ENCODE data around the gene ACER2.
"Not testable (repeated sequence)": the region's sequence is repeated elsewhere in the genome, so short reads cannot be mapped to it uniquely, and the experiment has no call there.

Gene ACER2

DNA sequence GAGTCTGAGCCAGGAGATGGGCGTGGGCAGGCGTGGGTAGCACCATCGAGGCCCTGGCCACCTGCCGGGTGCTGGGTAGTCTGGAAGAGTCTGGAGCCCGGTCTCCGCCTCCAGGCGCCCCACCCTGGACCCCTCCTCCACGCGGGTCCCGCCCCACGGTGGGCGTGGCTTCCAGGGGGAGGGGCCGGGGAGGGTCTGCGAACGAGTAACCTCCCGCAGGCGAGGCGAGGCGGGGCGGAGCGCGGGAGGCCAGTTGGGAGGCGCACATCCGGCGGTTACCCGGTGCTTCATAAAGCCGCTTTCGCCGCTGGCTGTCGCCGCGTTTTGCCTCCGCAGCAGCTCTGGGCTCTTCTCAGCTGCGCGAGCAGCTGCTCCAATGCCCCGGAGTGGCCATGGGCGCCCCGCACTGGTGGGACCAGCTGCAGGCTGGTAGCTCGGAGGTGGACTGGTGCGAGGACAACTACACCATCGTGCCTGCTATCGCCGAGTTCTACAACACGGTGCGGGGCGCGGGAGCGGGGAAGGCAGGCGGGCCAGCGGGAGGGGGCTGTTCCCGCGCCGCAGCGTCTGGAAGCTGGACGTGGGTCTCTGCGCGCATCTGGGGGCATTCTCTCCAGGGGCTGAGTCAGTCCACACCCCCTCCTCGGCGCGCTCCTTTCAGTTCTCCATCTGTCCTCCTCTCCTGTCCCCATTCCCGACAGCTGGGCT, at the start of gene ACER2:
TSS of gene ACER2 (plus strand) at position 317 of the 708 bp plus-strand sequence. CDS start at position 393, 76 bp downstream.
- peak; percentile 79 to 93 (median 91) for DNase-seq (ENCODE audit: low read depth in 4 of 4, low spot score in 1 of 4)

DNA sequence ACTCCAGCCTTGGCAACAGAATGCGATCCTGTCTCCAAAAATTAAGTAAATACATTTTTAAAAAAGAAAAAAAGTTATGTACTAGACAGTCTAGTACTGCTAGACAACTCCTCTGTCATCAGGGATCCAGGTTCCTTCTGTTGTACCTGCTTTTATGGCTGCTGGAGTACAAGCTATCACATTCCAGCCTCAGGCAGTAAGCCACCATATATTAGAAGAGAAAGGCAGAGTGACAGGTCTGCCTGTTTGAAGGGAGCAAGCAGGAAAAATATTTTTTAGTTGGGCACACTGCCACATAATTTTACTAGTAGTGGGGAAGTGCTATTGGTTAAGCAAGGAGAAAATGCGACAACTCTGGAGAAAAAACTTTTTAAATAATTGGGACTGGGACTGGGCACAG, 39.7 kb upstream of the ACER2 start:
- DNase-seq (ENCODE audit: low read depth in 4 of 4, low spot score in 1 of 4): no peak

DNA sequence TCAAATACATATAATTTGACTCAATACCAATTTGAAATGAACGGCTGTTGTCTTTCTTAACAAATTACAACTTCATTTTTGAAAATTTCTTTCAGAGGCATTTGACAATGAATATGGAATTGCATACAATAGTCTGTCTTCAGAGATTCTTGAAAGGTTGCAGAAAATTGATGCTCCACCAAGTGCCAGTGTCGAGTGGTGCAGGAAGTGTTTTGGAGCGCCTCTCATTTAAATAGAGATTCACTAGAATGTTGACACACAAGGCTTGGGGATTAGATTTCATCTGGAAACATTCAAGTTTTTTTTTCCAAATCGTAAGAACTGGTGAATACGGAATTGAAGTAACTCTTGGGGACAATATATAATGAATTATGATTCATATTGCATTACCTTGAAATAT, 36.9 kb upstream of the ACER2 start:
- DNase-seq (ENCODE audit: low read depth in 4 of 4, low spot score in 1 of 4): no peak

DNA sequence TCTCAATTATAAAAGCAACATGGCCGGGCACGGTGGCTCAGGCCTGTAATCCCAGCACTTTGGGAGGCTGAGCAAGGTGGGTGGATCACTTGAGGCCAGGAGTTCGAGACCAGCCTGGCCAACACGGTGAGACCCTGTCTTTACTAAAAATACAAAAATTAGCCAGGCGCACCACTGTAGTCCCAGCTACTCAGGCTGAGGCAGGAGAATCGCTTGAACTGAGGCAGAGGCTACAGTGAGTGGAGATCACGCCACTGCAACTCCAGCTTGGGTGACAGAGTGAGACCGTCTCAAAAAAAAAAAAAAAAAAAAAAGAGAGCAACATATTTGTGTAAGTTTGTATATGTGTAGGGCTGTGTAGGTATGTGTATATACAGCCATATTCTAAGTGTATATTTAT, 36.2 kb upstream of the ACER2 start:
- no peak for DNase-seq (ENCODE audit: low read depth in 4 of 4, low spot score in 1 of 4)

DNA sequence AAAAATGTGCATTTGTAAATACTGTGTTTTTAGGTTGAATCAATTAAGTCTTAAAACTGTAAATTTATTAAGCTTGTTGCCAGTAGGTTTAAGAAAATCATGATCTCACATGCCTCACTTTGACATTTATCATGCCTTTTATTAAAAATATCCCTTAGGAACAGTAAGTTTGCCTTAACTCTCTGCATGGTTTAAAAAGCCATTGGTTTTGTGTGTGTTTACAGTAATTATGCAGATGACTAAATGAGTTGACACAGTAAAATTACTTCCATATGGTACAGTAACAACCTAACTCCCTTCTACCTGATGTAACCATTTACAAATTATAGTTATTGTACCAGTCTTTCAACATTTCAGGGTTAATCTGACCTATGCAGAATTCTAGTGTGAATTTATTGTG, 35.3 kb upstream of the ACER2 start:
- DNase-seq (ENCODE audit: low read depth in 4 of 4, low spot score in 1 of 4): no peak

DNA sequence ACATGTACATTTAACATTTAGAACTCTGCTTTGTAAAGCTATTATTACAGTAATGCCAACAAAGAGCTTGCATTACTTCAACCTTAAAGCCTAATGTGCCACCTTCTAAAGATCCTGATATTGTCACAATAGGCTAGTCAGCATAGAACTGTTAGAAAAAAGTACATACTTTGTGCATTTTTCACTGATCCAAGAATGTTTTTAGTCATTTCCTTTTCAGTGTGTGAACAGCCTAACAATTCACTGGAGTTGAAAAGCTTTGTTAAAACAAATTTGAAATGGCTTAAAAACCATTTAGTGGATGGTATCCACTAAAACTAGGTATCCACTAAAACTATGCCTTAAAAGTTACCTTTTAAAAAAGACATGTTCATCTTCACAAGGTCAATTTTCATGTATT, 33.3 kb upstream of the ACER2 start:
- DNase-seq (ENCODE audit: low read depth in 4 of 4, low spot score in 1 of 4): no peak

DNA sequence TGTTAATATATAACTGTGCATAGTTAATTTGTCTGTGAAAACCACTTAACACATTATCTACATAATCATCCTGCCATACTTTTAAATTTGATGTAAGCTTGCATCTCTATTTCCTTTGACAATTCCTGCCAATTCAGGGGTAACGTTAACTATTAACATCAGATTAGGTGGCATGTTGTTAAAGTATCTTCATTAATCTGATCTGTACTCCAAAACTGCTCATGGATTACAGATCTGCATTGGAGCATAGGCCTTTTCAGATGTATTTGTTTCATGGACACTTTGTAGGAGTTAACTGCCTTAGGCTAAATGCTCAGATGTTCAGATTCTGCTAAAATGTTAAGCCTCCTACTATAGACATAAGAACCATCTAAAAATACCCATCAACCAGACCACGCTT, 31.9 kb upstream of the ACER2 start:
- no peak for DNase-seq (ENCODE audit: low read depth in 4 of 4, low spot score in 1 of 4)

DNA sequence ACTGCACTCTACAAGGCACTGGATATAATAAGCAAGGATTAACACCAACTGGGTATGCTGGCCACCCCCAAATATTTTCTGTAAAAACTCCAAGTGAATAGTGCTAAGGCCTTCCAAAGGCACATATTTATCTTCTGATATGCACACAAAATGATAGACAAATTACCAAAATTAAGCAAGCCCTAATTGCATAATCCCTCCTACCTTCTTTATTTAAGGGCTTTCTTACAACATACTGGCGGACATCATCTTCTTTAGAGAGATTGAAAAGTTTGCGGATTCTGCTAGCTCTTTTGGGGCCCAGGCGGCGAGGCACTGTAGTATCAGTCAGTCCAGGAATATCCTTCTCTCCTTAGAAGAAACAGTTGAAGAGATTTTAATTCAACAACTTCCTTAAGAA, 30.6 kb upstream of the ACER2 start:
- no peak for DNase-seq (ENCODE audit: low read depth in 4 of 4, low spot score in 1 of 4)

DNA sequence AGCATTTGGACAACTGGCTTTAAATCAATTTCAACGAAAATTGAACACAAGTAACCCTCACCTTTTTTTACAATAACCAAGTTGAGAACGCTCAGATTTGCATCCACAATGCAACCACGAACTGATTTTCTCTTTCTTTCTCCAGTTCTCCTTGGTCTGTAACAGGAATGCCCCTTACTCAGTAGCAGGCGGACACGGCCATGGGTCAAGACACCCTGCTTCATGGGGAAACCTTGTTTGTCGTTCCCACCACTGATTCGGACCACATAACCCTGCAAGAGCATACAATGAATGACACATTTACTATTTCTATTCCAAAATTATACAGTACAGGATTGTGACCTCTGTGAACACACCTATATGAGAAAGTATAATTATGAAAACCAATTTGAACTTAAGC, 30.2 kb upstream of the ACER2 start:
- no peak for DNase-seq (ENCODE audit: low read depth in 4 of 4, low spot score in 1 of 4)

DNA sequence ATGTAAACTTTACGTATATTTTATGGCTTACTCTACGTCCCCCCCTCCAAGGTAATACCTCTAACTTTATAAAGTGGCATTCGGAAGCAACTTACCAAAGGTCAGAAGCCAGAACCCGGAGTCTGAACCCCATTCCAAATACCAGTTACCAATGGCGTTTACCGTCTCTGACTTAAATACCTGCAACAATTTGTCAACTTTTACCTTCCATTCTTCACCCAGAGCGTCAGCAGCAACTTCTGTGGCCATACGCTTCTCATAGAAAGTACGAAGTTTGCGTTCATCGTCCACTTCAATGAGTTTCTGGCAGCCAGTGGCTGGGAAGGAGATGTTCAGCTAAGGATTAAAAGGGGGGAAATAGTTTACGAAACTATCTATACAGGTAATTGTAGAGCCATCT, 29.5 kb upstream of the ACER2 start:
- DNase-seq (ENCODE audit: low read depth in 4 of 4, low spot score in 1 of 4): no peak

DNA sequence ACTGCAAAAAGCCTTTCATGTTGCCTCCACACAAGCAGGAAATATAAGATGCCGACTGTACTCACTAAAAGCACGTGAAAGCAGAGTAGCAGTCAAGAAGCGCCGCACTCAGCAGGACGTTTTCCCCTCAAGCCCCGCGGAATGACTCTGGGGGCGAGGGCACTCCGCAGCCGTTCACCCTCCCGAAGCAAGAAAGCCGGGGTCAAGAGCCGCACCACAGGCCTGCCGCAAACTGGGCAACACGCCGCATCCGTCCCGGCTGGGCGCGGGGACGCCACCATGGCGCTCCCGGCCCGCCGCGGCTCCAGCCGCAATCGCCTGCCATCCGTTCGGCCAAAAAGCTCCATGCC, 29.1 kb upstream of the ACER2 start:
- DNase-seq (ENCODE audit: low read depth in 4 of 4, low spot score in 1 of 4): peak in 1 of 4 experiments; percentile 20

DNA sequence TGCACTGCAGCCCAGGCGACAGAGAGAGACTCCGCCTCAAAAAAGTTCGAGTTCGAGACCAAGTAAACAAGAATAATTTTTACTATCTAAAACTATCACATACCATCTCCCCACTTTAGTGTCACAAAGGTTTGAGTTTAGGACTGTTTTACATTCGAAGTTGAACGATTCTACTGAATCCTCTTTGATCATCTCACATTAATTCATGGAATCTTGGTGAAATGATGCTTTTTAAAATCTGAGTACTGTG, 28.1 kb upstream of the ACER2 start:
- DNase-seq (ENCODE audit: low read depth in 4 of 4, low spot score in 1 of 4): no peak

DNA sequence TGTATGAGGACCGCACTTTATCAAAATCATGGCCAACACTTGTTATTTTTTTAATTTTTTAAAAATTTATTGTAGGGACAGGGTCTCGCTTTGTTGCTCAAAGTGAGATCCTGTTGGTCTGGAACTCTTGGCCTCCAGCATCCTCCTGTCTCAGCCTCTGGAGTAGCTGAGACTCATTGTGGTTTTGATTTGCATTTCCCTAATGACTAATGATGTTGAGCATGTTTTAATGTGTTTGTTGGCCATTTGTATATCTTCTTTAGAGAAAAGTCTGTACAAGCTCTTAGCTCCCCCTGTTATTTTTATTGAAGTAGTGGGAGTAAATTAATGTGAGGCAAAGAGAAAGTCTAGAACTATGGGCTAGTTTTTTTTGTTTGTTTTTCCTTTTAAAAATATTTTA, 27.2 kb upstream of the ACER2 start:
- no peak for DNase-seq (ENCODE audit: low read depth in 4 of 4, low spot score in 1 of 4)

DNA sequence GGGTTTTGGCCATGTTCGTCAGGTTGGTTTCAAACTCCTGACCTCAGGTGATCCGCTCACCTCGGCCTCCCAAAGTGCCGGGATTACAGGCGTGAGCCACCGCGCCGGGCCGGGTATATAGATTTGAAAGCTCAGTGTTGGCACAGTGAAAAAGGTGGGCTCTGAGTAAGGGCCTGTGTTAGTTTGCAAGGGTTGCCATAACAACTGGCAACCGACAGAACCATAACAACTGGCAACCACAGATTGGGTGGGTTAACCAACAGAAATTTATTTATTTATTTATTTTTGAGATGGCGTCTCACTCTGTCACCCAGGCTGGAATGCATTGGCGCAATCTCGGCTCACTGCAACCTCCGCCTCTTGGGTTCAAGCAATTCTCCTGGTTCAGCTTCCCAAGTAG, 23.6 kb upstream of the ACER2 start:
- not testable (repeated sequence) for DNase-seq (ENCODE audit: low read depth in 4 of 4, low spot score in 1 of 4)

DNA sequence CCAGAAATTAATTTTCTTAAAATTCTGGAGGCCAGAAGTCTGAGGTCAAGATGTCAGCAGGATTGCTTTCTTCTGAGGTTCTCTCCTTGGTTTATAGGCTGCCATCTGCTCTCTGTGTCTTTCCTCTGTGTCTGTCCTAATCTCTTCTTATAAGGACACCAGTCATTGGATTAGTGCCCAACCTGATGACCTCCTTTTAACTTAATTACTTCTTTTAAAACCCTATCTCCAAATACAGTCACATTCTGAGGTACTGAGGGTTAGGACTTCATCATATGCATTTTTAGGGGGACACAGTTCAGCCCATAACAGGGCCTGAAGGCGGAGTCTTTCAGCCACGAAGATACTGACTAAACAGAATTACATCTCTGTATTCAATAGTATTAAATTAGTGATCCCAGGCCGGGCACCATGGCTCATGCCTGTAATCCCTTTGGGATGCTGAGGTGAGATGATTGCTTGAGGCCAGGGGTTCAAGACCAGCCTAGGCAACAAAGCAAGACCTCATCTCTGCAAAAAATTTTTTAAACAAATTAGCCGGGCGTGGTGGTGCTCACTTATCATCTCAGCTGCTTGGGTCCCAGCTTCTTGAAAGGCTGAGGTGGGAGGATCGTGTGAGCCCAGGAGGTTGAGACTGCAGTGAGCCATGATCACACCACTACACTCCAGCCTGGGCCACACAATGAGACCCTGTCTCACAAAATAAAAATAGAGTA, 22.9 kb upstream of the ACER2 start:
- no peak for DNase-seq (ENCODE audit: low read depth in 4 of 4, low spot score in 1 of 4)

DNA sequence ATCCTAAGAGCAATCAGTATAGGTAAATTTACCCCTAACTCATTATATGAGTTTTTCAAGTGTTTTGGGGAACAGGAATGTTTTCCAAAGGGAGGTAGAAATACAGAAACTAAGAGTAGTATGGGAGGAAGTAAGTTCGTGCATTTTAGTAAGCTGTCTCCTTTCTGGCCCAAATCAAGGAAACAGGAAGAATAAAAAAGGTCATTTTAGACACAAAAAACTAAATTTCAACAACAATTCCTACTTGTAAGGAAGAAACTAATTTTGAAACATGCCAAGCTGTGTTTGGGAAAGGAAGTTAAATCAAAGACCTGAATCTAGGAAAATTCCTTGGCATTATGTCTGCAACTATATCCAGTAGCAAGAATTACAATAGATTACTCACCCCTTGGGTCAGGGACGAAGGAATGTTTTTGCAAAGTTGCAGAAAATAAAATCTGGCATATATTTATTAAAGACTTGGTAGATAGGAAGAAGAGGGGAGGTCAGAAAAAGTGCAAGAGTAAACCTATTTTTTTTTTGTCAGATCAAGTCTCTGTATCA, 22.2 kb upstream of the ACER2 start:
- DNase-seq (ENCODE audit: low read depth in 4 of 4, low spot score in 1 of 4): no peak

DNA sequence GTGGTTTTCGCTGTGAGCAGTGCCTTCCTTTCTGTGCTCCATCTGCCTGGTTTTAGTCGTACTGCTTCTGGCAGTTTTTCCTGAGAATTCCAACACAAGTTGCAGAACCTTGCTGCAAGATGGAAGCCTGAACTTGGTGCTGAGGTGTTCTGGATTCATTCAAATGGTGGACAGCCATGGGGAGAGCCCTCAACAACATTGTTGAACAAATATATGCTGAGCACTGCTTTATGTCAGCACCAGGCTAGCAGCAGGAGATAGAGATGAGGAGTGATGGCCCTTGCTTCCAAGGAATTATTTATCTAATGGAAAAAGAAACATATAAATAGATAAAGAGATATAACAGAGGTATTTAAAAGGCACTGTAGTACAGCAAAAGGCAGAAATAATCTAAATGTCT, 21.5 kb upstream of the ACER2 start:
- no peak for DNase-seq (ENCODE audit: low read depth in 4 of 4, low spot score in 1 of 4)

DNA sequence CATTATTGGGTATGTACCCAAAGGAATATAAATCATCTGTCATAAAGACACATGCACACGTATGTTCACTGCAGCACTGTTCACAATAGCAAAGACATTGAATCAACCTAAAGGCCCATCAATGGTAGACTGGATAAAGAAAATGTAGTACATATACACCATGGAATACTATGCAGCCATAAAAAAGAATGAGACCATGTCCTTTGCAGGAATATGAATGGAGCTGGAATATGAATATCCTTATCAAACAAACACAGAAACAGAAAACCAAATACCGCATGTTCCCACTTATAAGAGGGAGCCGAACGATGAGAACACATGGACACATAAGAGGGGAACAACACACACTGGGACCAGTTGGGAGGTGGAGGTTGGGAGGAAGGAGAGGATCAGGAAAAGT, 19.3 kb upstream of the ACER2 start:
- DNase-seq (ENCODE audit: low read depth in 4 of 4, low spot score in 1 of 4): not testable (repeated sequence)

DNA sequence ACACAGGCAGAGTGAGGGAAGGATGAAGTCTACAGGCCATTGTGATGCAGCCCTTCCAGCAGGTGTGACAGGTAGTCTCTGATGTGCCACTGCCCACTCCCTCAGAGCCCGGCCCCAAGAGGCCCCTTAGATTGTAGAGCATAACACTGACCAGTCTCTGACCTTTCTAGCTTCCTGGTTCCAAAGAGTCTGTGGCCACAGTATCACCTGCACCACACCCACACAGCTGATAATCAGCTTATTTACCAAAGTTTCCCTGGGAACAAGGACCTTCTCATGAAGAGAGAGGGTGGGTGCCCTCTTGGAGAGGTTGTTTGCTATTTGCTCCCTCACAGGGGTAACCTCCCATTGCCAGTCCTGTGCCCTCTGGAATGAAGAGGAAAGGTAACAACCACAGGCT, 11.0 kb upstream of the ACER2 start:
- DNase-seq (ENCODE audit: low read depth in 4 of 4, low spot score in 1 of 4): no peak

DNA sequence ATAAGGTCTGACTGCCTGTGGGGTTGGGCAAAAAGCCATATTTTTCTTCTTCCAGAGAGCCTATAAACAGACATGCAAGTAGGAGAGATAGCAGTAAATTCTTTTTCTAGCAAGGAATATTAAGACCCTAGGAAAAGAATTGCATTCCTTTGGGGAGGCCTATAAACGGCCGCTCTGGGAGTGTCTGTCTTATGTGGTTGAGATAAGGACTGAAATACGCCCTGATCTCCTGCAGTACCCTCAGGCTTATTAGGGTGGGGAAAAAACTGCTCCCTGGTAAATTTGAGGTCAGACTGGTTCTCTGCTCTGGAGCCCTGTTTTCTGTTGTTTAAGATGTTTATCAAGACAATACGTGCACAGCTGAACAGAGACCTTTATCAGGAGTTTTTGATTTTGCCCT, 5.6 kb upstream of the ACER2 start:
- DNase-seq (ENCODE audit: low read depth in 4 of 4, low spot score in 1 of 4): not testable (repeated sequence)

DNA sequence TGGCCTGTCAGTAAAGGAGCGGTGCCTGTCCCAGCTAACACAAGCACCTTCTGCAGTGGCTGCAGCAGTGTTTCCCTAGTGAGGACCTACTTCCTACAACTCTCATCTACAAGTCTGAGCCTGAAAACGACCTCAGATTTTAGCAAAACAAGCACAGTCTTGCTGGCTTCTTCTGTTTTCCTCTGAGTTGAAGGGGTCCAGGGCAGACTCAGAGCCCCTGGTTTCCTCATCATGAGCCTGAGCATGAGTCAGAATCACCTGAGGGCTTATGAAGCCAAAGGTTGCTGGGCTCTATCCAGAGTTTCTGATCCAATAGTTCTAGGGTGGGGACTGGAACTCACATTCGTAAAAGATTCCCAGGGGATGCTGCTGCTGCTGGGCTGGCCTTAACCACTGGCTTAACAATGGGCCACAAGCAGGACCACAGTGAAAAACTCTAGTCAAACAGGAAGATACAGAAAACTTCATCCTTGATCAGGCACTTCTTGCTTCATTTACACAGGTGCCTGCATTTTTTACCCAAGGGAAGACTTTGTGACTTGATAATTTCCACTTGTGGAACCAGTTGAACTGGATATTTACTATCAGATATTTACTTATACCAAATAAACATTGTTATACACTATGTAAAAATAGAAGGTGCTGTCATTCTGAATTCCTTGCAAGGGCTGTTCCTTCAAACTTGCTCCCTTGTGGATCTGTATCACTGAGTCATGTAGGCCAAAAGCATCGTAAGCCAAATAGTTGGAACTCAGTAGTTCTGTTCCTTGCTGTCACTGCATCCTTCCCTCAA, 4.3 kb upstream of the ACER2 start:
- no peak for DNase-seq (ENCODE audit: low read depth in 4 of 4, low spot score in 1 of 4)

DNA sequence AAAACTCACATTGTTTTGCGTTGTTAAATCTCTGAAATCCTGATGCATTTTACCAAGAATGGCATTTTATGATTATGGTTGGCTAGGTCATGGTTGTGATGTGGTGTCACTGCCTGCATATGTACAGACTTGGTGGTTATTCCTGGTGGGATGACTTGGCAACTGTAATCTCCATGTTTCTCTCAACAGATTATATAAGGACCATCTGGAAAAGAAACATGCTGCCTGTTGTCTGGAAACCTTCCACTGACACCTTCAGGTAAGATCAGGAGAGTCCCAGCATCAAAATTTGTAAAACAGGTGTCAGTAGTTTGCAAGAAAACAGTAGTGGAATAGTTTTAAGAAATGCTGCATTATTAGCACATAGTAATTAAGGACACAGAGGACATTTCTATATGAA, 3.0 kb upstream of the ACER2 start:
- no peak for DNase-seq (ENCODE audit: low read depth in 4 of 4, low spot score in 1 of 4)

All from stimulated activated CD4-positive, alpha-beta T cell treated with anti-CD3 and anti-CD28 coated beads, Interleukin-1b, Interleukin-23, amount 100 ng/mL, for 24 hours (primary cell).